GM13977 (cell line): ENCODE data around the gene DAW1.
"Not testable (repeated sequence)": the region's sequence is repeated elsewhere in the genome, so short reads cannot be mapped to it uniquely, and the experiment has no call there.

Source experiments
- DNase-seq: peaks from one replicate; pipeline ENCODE4 v3.0.0; 2012; ENCODE audit warnings: low spot score
- in situ Hi-C: fragments of 300-500 bp; cut with MboI; formaldehyde crosslinking; loops from one replicate; pipeline ENCODE4 v1.12.0; 2022; ENCODE audit warnings: low sequenced_read_pairs, low pct_unique_long_range_greater_than_20kb, mixed read lengths, inconsistent platforms; ENCODE audit not compliant: unreplicated experiment
- TF ChIP-seq, protein P1 (sequence below): IDR thresholded peaks from 2 replicates; pipeline ENCODE4 v1.5.1; 2012; ENCODE audit warnings: mild to moderate bottlenecking, control low read depth; ENCODE audit not compliant: insufficient read depth; ENCODE audit errors: extremely low read depth, missing control alignments

DAW1 gene

DNA sequence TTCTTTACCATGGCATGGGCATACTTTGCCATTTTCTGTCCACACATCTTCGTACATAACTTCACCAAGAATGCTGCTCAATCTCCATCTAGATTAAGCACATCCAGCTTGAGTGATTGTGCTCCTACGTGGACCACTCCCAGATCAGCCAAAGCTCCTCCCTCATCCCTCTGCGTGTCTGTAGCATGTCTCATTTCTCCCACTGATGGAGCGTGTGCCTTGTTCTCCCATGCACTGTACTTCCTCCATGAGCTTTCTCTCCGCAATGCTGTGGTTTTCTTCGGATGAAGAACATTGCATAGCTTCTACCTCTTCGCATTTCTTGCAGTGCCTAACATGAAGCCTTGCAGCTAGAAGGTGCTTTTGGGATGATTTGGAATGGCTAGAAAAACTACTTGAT lies 44.3 kb upstream of the DAW1 start:
- TF ChIP-seq, protein P1, sequence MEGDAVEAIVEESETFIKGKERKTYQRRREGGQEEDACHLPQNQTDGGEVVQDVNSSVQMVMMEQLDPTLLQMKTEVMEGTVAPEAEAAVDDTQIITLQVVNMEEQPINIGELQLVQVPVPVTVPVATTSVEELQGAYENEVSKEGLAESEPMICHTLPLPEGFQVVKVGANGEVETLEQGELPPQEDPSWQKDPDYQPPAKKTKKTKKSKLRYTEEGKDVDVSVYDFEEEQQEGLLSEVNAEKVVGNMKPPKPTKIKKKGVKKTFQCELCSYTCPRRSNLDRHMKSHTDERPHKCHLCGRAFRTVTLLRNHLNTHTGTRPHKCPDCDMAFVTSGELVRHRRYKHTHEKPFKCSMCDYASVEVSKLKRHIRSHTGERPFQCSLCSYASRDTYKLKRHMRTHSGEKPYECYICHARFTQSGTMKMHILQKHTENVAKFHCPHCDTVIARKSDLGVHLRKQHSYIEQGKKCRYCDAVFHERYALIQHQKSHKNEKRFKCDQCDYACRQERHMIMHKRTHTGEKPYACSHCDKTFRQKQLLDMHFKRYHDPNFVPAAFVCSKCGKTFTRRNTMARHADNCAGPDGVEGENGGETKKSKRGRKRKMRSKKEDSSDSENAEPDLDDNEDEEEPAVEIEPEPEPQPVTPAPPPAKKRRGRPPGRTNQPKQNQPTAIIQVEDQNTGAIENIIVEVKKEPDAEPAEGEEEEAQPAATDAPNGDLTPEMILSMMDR, result no peak
- in situ Hi-C loops, result no loop called here
- no peak for DNase-seq

DNA sequence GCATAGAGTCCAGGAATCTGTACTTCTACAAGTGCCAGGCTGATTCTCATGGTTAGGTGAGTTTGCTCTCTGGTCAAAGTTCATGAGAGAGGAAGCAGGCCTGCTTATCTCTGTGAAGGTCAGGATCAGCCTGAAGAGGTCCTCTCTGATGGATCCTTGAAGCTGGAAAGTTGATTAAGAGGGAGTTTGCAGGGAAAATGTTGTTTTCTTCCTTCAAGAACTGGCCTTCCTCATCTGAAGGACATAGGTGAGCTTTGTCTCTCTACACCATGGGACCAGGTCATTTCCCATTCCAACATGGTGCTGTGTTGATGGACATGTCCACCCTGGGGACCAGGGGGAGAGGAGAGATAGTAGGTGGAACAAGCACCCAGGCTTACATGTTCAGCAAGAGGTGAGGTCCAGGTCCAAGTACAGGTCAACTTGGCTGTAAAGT lies 42.9 kb upstream of the DAW1 start:
- DNase-seq, result no peak
- TF ChIP-seq, protein P1, result no peak

DNA sequence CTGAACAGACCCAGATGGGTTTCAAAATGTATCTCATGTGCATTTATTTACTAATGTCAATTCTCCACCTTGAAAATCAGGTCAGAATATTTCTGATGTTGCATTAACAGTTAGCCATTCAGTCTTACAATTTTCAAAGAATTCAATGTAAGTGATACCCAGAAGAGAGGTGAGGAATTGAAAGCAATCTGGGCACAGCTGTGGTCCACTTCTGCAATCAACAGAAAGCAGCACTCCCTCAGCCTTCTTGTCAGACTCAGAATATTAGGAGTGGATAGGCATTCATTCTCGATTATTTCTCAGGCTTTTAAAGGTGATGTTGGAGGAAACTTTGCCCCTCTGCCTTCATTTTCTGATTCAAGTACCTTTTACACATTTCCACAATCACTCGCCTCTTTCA lies 42.1 kb upstream of the DAW1 start:
- TF ChIP-seq, protein P1, result no peak
- DNase-seq, result no peak
- in situ Hi-C loops, result no loop called here

More for the DNA sequence above, 42.9 kb upstream of the DAW1 start:
- in situ Hi-C loops, result no loop called here

DNA sequence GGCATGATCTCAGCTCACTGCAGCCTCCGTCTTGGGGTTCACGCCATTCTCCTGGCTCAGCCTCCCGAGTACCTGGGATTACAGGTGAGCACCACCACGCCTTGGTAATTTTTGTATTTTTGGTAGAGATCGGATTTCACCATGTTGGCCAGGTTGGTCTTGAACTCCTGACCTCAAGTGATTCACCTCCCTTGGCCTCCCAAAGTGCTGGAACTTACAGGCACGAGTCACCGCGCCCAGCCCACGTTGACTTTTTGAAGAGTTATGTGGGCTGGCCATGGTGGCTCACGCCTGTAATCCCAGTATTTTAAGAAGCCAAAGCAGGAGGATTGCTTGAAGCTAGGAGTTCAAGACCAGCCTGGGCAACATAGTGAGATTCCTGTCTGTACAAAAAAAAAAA lies 37.0 kb upstream of the DAW1 start:
- DNase-seq, result no peak
- in situ Hi-C loops, result no loop called here
- TF ChIP-seq, protein P1, result no peak

DNA sequence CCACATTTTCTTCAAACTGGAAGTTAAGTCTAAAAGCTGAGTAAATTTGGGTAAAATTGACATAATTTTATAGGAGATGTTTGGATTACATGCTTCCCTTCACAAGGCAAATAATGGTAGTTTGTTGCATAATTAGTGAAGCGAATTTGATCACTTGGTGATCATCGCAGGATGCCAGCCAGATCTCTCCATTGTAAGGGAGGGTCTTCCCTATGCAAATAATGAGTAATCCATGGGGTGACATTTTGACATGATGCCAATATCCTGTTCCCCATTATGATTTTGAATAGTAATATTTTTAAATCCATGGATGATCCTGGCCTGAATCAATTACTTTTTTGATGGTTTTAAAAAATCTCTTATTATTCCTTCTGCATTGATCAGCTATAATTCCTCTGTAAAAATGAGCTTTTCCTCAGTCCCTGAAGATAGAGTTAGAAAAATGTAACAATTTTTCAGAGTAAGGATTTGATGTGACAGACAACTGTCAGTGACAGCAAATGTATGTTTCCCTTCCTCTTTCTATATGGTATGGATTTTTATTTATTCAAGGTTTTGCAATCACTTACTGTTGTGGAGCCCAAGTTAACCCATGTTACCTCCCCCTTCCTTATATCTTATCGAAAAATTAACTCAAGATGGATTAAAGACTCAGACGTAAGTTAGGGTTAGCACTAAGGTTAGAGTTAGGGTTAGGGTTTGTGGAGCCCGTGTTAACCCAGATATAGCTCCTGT lies 36.3 kb upstream of the DAW1 start:
- in situ Hi-C loops, result no loop called here
- no peak for DNase-seq
- TF ChIP-seq, protein P1, result no peak

DNA sequence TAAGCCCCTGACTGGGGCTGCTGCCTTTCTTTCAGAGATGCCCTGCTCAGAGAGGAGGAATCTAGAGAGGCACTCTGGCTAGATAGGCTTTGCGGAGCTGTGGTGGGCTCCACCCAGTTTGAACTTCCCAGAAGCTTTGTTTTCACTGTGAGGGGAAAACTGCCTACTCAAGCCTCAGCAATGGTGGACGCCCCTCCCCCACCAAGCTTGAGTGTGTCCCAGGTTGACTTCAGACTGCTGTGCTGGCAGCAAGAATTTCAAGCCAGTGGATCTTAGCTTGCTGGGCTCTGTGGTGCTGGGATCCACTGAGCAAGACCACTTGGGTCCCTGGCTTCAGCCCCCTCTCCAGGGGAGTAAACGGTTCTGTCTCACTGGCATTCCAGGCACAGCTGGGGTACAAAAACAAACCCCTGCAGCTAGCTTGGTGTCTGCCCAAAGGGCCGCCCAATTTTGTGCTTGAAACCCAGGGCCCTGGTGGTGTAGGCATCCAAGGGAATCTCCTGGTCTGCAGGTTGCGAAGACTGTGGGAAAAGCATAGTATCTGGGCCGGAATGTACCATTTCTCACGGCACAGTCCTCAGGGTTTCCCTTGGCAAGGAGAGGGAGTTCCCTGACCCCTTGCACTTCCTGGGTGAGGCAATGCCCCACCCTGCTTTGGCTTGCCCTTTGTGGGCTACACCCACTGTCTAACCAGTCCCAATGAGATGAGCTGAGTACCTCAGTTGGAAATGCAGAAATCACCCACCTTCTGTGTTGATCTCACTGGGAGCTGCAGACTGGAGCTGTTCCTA lies 31.9 kb upstream of the DAW1 start:
- in situ Hi-C loops, DNase-seq: not testable (repeated sequence)

DNA sequence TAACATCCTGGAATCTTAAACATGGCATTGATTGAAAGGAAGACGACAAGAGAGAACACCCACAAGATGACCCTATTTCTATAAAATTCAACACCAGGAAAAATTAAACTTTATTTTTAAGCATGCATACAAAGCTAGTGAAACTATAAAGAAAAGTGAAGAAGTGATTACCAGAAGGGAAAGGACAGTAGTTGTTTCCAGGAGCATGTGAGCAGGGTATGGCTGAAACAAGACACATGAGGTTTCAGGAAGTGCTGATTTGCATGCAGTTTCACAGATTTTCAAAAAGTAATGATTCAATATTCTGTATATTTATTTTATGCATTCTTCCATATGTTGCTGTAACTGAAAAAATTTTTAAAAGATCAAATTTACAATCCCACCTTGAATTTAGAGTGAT lies 24.6 kb upstream of the DAW1 start:
- DNase-seq, result no peak
- TF ChIP-seq, protein P1, result no peak
- in situ Hi-C loops, result no loop called here
